Stimulated activated memory B cell treated with anti-CD40 and anti-IgM and Interleukin-4, amounts not matched to agents 10 μg/mL and 1 μg/mL and 100 μg/mL, for 72 hours (primary cell): ENCODE data around the gene PFDN2.
A peak's percentile ranks its signal among the peaks of the same experiment; 100 is the strongest.

Experiments used
- ATAC-seq: fragments of 150-1000 bp; cut with Tn5 transposase; 2 replicates; pipeline ENCODE4 v1.10.0; 2021
- H3K27ac Mint-ChIP-seq: one replicate; pipeline ENCODE4 v1.8.0; 2022; ENCODE audit warnings: mild to moderate bottlenecking, mixed read lengths
- H3K27me3 Mint-ChIP-seq: one replicate; pipeline ENCODE4 v1.8.0; 2022; ENCODE audit warnings: mixed read lengths
- H3K36me3 Mint-ChIP-seq: one replicate; pipeline ENCODE4 v1.8.0; 2022; ENCODE audit warnings: mixed read lengths
- H3K4me1 Mint-ChIP-seq: one replicate; pipeline ENCODE4 v1.8.0; 2022; ENCODE audit warnings: mixed read lengths
- H3K4me3 Mint-ChIP-seq: one replicate; pipeline ENCODE4 v1.8.0; 2022; ENCODE audit warnings: mild to moderate bottlenecking, moderate library complexity, mixed read lengths
- H3K9me3 Mint-ChIP-seq: one replicate; pipeline ENCODE4 v1.8.0; 2022; ENCODE audit warnings: mixed read lengths

Gene PFDN2

GRCh38 chr1:161157867-161158266 is 40.0 kb upstream of the PFDN2 start:
- H3K27me3 Mint-ChIP-seq, result no peaks in the 10 kb centered on the region
- ATAC-seq, result no peak
- H3K9me3 Mint-ChIP-seq, result no peaks in the 10 kb centered on the region
- peaks cover 38% of the 10 kb centered on the region for H3K36me3 Mint-ChIP-seq
- peak overlapping the region; percentile 45 for H3K4me3 Mint-ChIP-seq
- peaks cover 54% of the 10 kb centered on the region for H3K4me1 Mint-ChIP-seq
- H3K27ac Mint-ChIP-seq, result peak overlapping the region; percentile 85

DNA sequence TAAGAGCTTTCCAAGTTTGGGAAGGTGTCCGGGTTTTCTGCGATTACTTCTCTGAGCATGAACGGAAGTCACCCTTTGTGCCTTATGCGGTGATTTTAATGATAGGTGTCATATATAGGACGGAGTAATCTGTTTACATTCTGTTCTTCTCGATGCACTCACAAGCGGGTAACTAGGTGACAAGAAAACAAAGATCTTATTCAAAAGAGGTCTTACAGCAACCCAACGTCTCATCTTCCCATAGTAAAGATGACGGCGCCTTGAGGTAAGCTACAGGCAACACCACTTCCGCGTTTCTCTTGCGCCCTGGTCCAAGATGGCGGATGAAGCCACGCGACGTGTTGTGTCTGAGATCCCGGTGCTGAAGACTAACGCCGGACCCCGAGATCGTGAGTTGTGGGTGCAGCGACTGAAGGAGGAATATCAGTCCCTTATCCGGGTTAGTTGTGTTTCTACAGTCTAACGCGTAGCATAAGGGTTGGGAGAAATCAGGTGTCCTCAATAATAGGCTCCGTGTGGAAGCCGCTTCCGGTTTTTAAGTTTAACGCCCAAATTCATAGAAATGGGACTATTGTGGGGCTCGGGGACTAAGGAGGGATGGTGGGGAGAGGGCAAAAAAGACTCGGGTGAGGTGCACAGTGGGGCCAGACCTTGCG is 36.0 kb upstream of the PFDN2 start, which contains the start of gene UFC1:
TSS of gene UFC1 (plus strand) at position 297 of the 656 bp plus-strand sequence. CDS start at position 317, 20 bp downstream.
- H3K4me3 Mint-ChIP-seq, result peak within 1 kb of the TSS; percentile 98
- peaks cover 22% of the 10 kb centered on the region for H3K36me3 Mint-ChIP-seq
- peak; percentile 97 for ATAC-seq
- no peaks in the 10 kb centered on the region for H3K27me3 Mint-ChIP-seq
- H3K9me3 Mint-ChIP-seq, result no peaks in the 10 kb centered on the region
- H3K27ac Mint-ChIP-seq, result peak within 1 kb of the TSS; percentile 100
- peaks cover 21% of the 10 kb centered on the region for H3K4me1 Mint-ChIP-seq

- no peaks in the 10 kb centered on the region for H3K9me3 Mint-ChIP-seq
- H3K36me3 Mint-ChIP-seq, result peaks cover 21% of the 10 kb centered on the region
- peak overlapping the region; percentile 100 for H3K27ac Mint-ChIP-seq
- H3K4me3 Mint-ChIP-seq, result peak overlapping the region; percentile 98
- no peaks in the 10 kb centered on the region for H3K27me3 Mint-ChIP-seq
- H3K4me1 Mint-ChIP-seq, result peaks cover 18% of the 10 kb centered on the region
- ATAC-seq, result no peak
Observed at GRCh38 chr1:161153176-161153575, 35.3 kb upstream of the PFDN2 start.

- H3K4me3 Mint-ChIP-seq, result no peak overlapping the region
- H3K27ac Mint-ChIP-seq, result no peak overlapping the region
- no peaks in the 10 kb centered on the region for H3K9me3 Mint-ChIP-seq
- H3K4me1 Mint-ChIP-seq, result no peaks in the 10 kb centered on the region
- H3K36me3 Mint-ChIP-seq, result no peaks in the 10 kb centered on the region
- H3K27me3 Mint-ChIP-seq, result no peaks in the 10 kb centered on the region
- ATAC-seq, result no peak
Observed at GRCh38 chr1:161145832-161146231, 28.0 kb upstream of the PFDN2 start.

DNA sequence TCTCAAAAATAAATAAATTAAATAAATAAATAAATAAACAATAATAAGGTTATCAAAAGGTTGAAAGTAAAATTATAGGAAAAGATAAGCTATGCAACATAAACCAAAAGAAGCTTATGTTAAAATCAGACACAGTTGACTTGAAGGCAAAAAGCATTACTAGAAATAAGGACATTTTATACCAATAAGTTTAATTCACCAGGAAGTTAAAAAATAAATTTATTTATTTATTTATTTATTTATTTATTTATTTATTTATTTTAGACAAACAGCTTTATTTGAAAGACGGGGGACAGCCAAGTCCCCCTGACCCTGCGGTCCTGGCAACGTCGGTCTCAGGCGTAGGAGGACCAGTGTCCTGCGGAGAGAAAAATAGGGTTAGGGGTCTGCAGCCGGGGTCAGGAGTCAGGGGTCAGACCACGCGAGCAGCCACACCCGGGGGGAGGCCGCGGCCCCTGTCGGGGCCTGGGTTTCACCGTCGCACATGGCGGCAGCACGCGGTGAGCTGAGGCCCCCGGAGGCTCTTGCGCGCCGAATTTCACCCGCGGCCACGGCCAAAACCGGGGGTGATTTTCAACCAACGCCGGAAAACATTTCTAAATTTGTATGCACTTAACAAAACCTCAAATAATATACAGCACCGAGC is 23.0 kb upstream of the PFDN2 start:
- no peaks in the 10 kb centered on the region for H3K36me3 Mint-ChIP-seq
- H3K9me3 Mint-ChIP-seq, result no peaks in the 10 kb centered on the region
- H3K4me1 Mint-ChIP-seq, result peaks cover 13% of the 10 kb centered on the region
- no peak overlapping the region for H3K4me3 Mint-ChIP-seq
- H3K27me3 Mint-ChIP-seq, result no peaks in the 10 kb centered on the region
- H3K27ac Mint-ChIP-seq, result no peak overlapping the region
- ATAC-seq, result no peak

DNA sequence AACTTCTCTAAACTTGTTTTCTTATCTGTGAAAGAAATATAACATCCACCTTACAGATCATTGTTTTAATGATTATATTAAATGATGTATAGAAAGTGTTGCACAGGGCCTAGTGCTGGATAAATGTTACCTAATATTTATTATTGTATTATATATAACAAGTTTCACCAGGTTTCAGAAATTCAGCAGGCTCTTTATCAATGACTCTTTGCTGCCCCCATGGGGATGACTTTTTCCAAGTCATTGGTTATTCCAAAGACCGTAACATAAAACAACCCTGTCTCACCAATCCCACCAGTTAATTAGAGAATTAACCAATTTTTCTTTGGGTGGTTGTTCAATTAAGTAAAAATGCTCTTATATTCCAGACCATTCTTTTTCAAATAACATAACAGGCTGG is 21.9 kb upstream of the PFDN2 start:
- Mint-ChIP-seq H3K27ac (no peak overlapping the region), H3K4me3 (no peak overlapping the region), H3K36me3 (peaks cover 6% of the 10 kb centered on the region), H3K4me1 (peaks cover 18% of the 10 kb centered on the region), H3K9me3 (no peaks in the 10 kb centered on the region), H3K27me3 (no peaks in the 10 kb centered on the region)
- ATAC-seq, result no peak

DNA sequence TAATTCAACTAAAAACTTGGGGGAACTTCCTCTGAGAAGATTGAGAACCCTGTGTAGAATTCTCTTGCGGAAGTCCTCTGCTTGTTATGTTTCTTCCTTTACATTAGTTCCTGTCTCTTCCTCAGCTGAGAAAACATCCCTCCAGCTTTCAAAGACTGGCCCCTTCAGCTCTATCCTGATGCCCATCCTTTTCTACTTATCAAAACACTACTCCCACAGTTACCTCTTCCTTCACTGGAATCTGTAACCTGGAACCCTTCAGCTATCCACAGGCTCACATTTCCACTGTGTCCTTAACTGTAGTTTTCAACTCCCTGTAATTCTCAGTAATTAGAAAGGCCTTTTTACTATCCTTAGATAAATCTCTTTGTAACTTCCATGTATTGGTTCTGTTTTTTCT is 20.6 kb upstream of the PFDN2 start:
- Mint-ChIP-seq H3K27ac (peak overlapping the region; percentile 15), H3K36me3 (peaks cover 6% of the 10 kb centered on the region), H3K4me1 (peaks cover 18% of the 10 kb centered on the region), H3K27me3 (no peaks in the 10 kb centered on the region), H3K9me3 (no peaks in the 10 kb centered on the region), H3K4me3 (no peak overlapping the region)
- ATAC-seq, result no peak

GRCh38 chr1:161137881-161138280 is 20.0 kb upstream of the PFDN2 start:
- Mint-ChIP-seq H3K36me3 (peaks cover 6% of the 10 kb centered on the region), H3K9me3 (no peaks in the 10 kb centered on the region), H3K27ac (peak overlapping the region; percentile 15), H3K4me3 (no peak overlapping the region), H3K4me1 (peaks cover 18% of the 10 kb centered on the region), H3K27me3 (no peaks in the 10 kb centered on the region)
- ATAC-seq, result no peak

- no peaks in the 10 kb centered on the region for H3K9me3 Mint-ChIP-seq
- H3K4me1 Mint-ChIP-seq, result peaks cover 36% of the 10 kb centered on the region
- no peak overlapping the region for H3K27ac Mint-ChIP-seq
- ATAC-seq, result peak; percentile 5
- H3K27me3 Mint-ChIP-seq, result no peaks in the 10 kb centered on the region
- peaks cover 6% of the 10 kb centered on the region for H3K36me3 Mint-ChIP-seq
- no peak overlapping the region for H3K4me3 Mint-ChIP-seq
Observed at GRCh38 chr1:161133220-161133740, 15.4 kb upstream of the PFDN2 start.

GRCh38 chr1:161132410-161133219 is 14.8 kb upstream of the PFDN2 start, which contains the start of gene DEDD:
DEDD (minus strand) TSS chr1:161132667; CDS start chr1:161124462, 8,205 bp downstream.
- Mint-ChIP-seq H3K4me1 (peaks cover 41% of the 10 kb centered on the region), H3K27ac (no peak within 1 kb of the TSS), H3K36me3 (peaks cover 6% of the 10 kb centered on the region), H3K9me3 (no peaks in the 10 kb centered on the region), H3K4me3 (no peak within 1 kb of the TSS), H3K27me3 (no peaks in the 10 kb centered on the region)
- peak; percentile 97 for ATAC-seq

GRCh38 chr1:161131523-161132409 is 13.9 kb upstream of the PFDN2 start:
- Mint-ChIP-seq H3K4me3 (no peak overlapping the region), H3K4me1 (peaks cover 48% of the 10 kb centered on the region), H3K27me3 (no peaks in the 10 kb centered on the region), H3K36me3 (peaks cover 13% of the 10 kb centered on the region), H3K9me3 (no peaks in the 10 kb centered on the region), H3K27ac (no peak overlapping the region)
- no peak for ATAC-seq

GRCh38 chr1:161130266-161130665 is 12.4 kb upstream of the PFDN2 start:
- Mint-ChIP-seq H3K4me1 (peaks cover 55% of the 10 kb centered on the region), H3K4me3 (no peak overlapping the region), H3K27ac (no peak overlapping the region), H3K36me3 (peaks cover 25% of the 10 kb centered on the region), H3K9me3 (no peaks in the 10 kb centered on the region), H3K27me3 (no peaks in the 10 kb centered on the region)
- ATAC-seq, result no peak

- H3K36me3 Mint-ChIP-seq, result peaks cover 30% of the 10 kb centered on the region
- no peaks in the 10 kb centered on the region for H3K27me3 Mint-ChIP-seq
- H3K27ac Mint-ChIP-seq, result no peak overlapping the region
- no peaks in the 10 kb centered on the region for H3K9me3 Mint-ChIP-seq
- no peak overlapping the region for H3K4me3 Mint-ChIP-seq
- ATAC-seq, result no peak
- peaks cover 52% of the 10 kb centered on the region for H3K4me1 Mint-ChIP-seq
Observed at GRCh38 chr1:161128591-161129420, 11.0 kb upstream of the PFDN2 start.

DNA sequence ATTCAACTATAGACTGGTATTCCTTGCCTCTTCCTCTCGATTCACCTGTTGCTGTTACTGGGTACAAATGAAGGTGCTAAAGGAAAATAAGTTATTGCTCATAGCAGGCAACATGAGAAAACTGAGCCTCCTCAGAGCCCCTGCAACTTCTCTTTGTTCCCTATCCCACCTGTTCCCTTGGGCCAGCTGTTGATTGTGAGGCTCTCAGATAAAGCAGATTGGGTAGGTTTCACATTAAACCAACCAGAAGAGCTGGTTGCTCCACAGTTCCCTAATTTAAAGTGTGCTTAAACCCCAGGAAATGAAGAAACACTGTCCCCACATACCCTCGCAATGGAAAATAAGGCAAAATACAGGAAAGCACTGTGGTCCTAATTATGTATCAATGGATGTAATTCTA is 9.8 kb upstream of the PFDN2 start:
- Mint-ChIP-seq H3K4me3 (no peak overlapping the region), H3K27ac (peak overlapping the region; percentile 5), H3K27me3 (no peaks in the 10 kb centered on the region), H3K36me3 (peaks cover 41% of the 10 kb centered on the region), H3K4me1 (peaks cover 52% of the 10 kb centered on the region), H3K9me3 (no peaks in the 10 kb centered on the region)
- ATAC-seq, result no peak
